Right hindlimb (tissue), 1 donor: ENCODE measurements around the gene NEK4.
"Not testable (repeated sequence)": the region's sequence is repeated elsewhere in the genome, so short reads cannot be mapped to it uniquely, and the experiment has no call there.

Experiments used
- DNase-seq: peaks from one replicate; pipeline ENCODE4 v3.0.0-alpha.2; 2018

NEK4 gene

DNA sequence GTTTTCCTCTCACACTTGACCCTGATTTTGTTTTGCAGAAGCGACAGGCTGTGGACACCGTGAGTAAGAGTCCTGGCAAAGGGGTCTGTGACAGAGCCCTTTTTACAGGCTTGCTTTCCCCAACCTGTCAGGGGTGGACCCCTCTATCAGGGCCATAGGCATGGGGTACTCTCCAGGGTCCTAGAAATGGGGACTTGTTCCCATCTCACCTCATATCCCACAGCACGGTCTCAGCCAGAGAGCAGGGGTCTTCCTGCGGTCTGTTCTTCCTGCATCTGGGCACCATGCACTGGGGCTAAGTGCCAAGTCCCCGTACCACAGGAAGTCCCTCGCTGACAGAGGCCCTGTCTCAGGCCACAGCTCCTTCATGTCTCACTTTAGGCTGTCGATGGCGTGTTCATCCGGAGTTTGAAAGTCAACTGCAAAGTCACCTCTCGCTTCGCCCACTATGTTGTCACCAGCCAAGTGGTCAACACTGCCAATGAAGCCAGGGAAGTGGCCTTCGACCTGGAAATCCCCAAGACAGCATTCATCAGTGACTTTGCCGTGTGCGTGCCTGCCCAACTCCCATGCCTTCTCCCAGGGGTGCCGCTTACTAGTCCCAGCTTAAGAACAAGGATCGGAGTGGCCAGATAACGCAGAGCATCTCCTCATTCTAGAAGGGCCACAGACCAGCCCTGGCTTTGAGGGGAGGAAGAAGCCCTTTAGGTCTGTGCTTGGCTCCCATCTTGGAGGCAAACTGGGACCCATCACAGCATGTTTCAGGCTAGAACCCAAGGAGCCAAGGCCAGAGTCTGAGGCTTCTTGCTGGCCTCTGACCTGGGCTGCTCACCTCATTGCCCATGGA lies 7.4 kb upstream of the NEK4 start:
- DNase-seq = no peak

- no peak for DNase-seq
Measured at GRCh38 chr3:52777127-52777958, 6.6 kb upstream of the NEK4 start, which contains the start of gene ITIH1. ITIH1 (plus strand) TSS chr3:52777599; CDS start chr3:52777616, 17 bp downstream.

GRCh38 chr3:52776486-52776885 lies 5.7 kb upstream of the NEK4 start:
- not testable (repeated sequence) for DNase-seq

DNA sequence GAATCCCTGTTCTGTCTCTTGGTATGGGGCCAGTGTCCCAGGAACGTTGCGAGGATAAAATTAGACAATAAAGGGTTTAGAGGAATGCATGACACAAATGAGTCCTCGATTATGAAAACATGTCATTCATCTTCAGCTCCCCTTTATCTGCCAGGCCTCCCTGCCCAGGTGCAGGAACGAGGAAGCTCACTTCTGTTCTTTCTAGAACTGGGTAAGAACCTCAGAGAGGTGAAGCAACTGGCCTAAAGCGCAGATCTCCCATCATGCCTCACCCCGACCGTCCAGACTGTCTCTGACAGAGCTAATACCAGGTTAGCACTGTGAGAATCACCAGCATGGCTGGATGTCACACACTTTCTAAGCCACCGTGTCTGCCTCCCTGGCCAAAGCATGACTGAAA lies 5.1 kb upstream of the NEK4 start:
- DNase-seq = no peak

DNA sequence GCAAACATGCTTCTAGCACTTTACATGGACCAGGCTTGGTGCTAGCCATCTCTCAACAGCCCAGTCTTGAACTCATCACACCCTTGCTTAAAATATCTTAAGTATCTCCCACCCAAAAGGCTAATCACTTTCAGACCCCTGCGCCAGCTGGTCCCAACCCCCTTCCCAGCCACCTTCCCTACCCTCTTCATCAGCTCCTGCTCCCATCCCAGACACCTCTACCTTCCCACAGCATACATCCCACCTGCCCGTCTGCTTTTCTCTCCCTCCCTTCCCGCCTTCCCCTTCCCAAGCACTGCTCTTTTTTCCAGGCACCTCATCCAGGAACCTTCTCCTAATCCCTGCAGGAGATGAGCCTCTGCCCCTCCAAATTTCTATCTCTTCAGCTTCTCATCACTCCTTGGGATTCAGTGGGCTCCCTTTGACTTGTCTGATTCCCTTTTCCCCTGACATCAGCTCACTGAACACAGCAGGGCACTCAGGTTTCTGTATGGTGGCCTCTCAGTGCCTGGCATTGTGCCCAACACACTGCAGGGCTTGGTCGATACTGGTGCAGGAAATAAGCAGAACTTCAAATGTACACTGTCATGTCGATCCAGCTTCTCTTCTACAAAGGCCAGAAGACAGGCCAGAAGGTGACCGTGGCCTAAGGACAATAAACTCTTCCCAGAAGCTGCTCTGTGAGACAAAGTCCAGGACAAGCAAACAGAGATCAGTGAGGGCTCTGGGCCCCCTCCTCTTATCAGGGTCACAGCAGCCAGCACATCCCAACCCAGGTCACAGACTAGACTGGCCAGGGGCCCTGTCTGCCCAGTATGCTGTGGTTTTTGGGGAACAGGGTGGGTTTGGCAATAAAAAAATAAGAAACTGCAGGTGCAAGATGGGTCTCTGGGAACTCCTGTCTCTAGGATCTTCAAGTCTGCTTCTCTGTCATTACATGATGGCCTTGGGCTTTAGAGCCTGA lies 4.4 kb upstream of the NEK4 start:
- no peak for DNase-seq

- no peak for DNase-seq
Measured at GRCh38 chr3:52774066-52774713, 3.5 kb upstream of the NEK4 start.

DNA sequence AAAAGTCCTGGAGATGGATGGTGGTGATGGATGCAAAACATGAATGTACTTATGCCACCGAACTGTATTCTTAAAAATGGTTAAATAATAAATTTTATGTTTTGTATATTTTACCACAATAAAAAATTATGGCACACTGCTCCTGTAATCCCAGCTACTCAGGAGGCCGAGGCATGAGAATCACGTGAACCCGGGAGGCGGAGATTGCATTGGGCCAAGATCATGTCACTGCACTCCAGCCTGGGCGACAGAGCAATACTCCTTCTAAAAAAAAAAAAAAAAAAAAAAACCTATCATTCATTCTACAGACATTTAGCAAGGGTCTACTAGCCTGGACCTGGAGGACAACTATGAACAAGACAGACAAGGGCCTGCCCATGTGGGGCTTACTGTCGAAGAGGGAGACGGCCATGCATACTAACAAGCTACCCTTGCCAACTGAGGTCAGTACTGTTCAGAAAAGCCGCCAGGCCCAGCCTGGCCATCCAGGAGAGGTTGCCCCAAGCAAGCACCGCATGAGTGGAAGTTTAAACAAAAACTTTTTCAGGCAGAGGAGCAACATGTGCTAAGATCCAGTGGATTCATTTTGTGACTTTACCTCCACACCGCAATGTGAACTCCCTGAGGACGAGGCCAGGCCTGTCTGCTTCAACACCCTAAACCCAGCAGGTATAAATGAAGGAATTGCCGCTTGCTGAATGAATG lies 2.8 kb upstream of the NEK4 start:
- DNase-seq = no peak

- DNase-seq = no peak
Measured at GRCh38 chr3:52771702-52772101, 962 bp upstream of the NEK4 start.

DNA sequence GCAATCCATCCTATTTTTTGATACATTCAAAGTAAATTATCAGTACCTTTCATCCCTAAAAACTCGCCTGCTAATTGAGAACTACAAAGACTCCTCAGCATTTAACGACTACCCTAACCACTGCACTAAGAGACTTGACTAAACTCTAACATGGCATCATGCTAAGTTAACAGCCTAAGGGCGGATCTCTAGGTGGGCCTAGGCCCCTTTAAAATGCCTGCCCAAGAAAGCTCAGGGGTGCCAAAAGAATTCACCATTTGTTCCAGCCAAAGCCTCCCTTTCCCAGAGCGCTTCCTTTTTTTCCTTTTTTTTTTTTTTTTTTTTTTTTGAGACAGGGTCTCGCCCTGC lies 568 bp upstream of the NEK4 start:
- no peak for DNase-seq

DNA sequence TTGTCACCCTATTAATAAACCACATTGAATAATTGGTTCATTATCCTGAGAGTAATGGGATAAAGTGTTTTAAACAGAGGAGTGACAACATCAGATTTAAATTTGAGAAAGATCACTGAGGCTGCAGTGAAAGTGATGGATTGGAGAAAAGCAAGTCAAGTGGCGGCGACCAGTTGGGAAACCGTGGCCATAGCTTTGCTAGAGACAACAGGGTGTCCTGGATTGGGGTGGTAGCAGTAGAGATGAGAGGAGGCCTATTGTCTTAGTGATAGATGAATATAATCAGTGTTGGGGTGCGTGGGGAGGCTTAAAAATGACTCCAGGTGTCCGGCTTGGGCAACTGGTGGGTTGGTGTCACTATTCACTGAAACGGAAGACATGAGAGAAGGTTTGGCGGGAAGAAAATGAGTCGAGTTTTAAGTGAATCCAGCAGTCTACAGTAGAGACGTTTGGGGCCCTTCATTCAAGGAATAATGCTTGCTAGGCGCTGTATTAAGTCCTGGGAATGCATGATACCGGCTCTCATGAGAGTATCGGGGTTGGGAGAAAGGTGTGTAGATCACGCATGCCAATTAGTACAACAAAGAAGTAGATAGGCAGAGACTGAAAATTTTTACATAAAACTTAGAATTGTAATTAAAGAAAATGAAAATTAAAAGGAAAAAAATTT lies 819 bp downstream of the NEK4 start:
- DNase-seq = no peak

GRCh38 chr3:52763466-52763865 lies 7.3 kb downstream of the NEK4 start:
- DNase-seq = no peak

DNA sequence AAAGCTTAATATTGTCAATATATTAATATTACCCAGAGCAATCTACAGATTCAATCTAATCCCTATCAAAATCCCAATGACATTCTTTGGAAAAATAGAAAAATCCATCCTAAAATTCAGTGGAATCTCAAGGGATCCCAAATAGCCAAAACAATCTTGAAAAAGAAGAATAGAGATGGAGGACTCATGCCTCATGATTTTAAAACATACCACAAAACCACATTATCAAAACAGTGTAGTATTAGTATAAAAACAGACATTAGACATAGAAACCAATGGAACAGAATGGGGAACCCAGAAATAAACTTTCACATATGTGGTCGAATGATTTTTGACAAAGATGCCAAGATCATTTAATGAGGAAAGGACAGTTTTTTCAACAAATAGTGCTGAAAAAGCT lies 14.6 kb downstream of the NEK4 start:
- DNase-seq = no peak

GRCh38 chr3:52754373-52754772 lies 16.4 kb downstream of the NEK4 start:
- DNase-seq = no peak

DNA sequence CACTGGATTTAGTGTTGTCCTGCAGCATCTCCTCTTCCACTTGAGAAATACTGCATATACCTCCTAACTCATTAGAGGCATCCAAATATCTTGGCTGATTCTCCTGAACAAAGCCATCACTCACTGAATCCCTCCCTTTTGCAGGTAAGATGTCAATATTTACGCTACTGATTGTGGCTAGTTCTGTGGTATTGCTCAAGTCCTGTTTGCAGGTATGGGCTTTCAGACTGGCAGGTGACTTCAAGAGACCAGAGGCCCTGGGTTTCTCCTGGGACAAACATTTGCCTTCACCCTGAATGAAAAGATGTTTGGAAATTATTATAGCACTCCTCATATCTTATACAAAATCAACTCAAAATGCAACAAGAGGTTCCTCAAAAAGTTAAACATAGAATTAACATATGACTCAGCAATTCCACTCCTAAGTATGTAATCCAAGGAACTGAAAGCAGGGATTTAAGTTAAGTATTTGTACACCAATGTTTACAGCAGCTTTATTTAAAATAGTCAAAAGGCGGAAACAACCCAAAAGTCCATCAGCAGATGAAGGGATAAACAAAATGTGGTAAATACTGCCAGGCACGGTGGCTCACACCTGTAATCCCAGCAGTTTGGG lies 18.6 kb downstream of the NEK4 start:
- DNase-seq = no peak

DNA sequence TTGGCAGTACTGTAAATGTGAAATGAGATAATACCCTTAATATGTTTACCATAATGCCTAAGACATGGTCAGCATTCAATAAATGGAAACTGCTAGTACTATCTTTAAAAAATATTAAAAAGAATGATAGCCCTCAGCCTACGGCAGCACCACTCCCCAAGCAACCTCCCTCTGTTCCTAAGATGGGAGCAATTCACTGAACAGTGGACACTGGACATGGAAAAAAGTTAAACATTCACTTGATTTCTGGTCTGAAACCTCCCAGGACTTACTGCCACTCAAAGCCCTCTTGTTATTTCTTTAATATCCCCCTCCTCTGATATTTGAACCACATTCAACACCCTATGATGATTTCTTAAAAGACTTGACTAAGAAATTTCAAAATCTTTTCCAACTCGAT lies 27.0 kb downstream of the NEK4 start:
- no peak for DNase-seq

- no peak for DNase-seq
Measured at GRCh38 chr3:52743152-52743551, 27.6 kb downstream of the NEK4 start.

GRCh38 chr3:52742418-52743041 lies 28.2 kb downstream of the NEK4 start:
- DNase-seq = no peak

DNA sequence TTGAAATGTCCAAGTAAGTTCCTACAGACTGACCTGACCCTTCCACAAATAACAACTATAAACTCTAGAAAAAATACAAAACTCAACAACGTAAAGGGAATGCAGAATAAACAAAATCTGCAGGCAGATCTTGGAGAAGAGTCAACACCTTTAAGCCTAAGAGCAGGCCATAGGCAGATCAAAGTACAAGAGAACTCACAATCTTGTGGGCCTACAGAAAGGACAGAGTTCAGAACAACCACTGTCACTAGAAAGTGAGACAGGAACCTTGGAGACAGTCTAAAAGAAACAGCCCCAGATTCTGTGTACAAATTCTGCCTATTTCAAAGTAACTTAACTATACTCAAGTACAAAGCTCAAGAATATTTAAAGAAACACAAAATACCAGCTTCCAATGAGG lies 31.0 kb downstream of the NEK4 start:
- DNase-seq = no peak

GRCh38 chr3:52733256-52733891 lies 37.4 kb downstream of the NEK4 start:
- no peak for DNase-seq

- no peak for DNase-seq
Measured at GRCh38 chr3:52731590-52731989, 39.1 kb downstream of the NEK4 start.
